SK-N-SH (cell line): ENCODE data around the gene PPP2R1B.

Experiments used
- TCF12 ChIP-seq: IDR thresholded peaks from 2 replicates; pipeline ENCODE4 v1.4.0; 2012
- TF ChIP-seq, protein P1 (sequence below): fragments of 200-600 bp; sonication (generic); IDR thresholded peaks from 2 replicates; pipeline ENCODE4 v1.6.1; 2017; ENCODE audit warnings: antibody characterized with exemption, mild to moderate bottlenecking, moderate library complexity

DNA sequence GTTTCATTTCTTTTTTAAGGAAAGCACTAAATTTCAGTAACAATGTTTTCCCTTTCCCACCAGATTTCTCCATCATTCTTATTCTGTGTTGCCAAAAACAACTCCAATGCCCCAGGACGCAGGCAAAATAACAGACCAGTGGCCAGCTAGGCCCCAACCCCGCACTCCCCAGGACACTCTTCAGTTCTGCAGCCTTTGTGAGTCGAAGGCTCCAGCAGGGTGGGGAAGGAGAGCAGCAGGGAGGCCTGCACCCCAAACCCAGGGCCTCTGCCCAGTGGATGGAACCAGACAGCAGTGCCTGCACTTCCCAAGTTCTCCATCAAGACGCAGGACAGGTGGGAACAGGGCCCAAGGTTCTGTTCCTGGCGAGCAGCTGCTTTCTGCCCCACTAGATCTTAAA lies 34.4 kb downstream of the PPP2R1B start:
- TF ChIP-seq, protein P1, sequence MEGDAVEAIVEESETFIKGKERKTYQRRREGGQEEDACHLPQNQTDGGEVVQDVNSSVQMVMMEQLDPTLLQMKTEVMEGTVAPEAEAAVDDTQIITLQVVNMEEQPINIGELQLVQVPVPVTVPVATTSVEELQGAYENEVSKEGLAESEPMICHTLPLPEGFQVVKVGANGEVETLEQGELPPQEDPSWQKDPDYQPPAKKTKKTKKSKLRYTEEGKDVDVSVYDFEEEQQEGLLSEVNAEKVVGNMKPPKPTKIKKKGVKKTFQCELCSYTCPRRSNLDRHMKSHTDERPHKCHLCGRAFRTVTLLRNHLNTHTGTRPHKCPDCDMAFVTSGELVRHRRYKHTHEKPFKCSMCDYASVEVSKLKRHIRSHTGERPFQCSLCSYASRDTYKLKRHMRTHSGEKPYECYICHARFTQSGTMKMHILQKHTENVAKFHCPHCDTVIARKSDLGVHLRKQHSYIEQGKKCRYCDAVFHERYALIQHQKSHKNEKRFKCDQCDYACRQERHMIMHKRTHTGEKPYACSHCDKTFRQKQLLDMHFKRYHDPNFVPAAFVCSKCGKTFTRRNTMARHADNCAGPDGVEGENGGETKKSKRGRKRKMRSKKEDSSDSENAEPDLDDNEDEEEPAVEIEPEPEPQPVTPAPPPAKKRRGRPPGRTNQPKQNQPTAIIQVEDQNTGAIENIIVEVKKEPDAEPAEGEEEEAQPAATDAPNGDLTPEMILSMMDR, result no peak
- TF ChIP-seq TCF12, result no peak
